ENCODE results near the gene RAPGEF4. TPM values are rescaled to one million over a fixed set of nuclear protein-coding genes. Genes with fewer than 3 reads are reported as not detected.
A peak's percentile ranks its signal among the peaks of the same experiment; 100 is the strongest.

The RAPGEF4 gene
- polyA plus RNA-seq, 3 donors, result 8.0 to 12.6 (median 9.8) TPM

- DNase-seq (ENCODE audit: extremely low read depth in 1 of 11, low read depth in 9 of 11, low spot score in 4 of 11), result no peak
Measured at GRCh38 chr2:172997031-172997430, 261.4 kb downstream of the RAPGEF4 start.

GRCh38 chr2:172998547-172999272, 263.1 kb downstream of the RAPGEF4 start:
- DNase-seq (ENCODE audit: extremely low read depth in 1 of 11, low read depth in 9 of 11, low spot score in 4 of 11), result no peak

GRCh38 chr2:172999641-173000386, 264.2 kb downstream of the RAPGEF4 start:
- DNase-seq (ENCODE audit: extremely low read depth in 1 of 11, low read depth in 9 of 11, low spot score in 4 of 11), result no peak

GRCh38 chr2:173001664-173002604, 266.3 kb downstream of the RAPGEF4 start:
- no peak for DNase-seq (ENCODE audit: extremely low read depth in 1 of 11, low read depth in 9 of 11, low spot score in 4 of 11)

- DNase-seq (ENCODE audit: extremely low read depth in 1 of 11, low read depth in 9 of 11, low spot score in 4 of 11), result no peak
Measured at GRCh38 chr2:173002751-173003541, 267.3 kb downstream of the RAPGEF4 start.

- no peak for DNase-seq (ENCODE audit: extremely low read depth in 1 of 11, low read depth in 9 of 11, low spot score in 4 of 11)
Measured at GRCh38 chr2:173008786-173009185, 273.1 kb downstream of the RAPGEF4 start.

- DNase-seq (ENCODE audit: extremely low read depth in 1 of 11, low read depth in 9 of 11, low spot score in 4 of 11), result no peak
Measured at GRCh38 chr2:173010233-173010632, 274.6 kb downstream of the RAPGEF4 start.

- DNase-seq (ENCODE audit: extremely low read depth in 1 of 11, low read depth in 9 of 11, low spot score in 4 of 11), result no peak
Measured at GRCh38 chr2:173016451-173016850, 280.8 kb downstream of the RAPGEF4 start.

- DNase-seq (ENCODE audit: extremely low read depth in 1 of 11, low read depth in 9 of 11, low spot score in 4 of 11), result no peak
Measured at GRCh38 chr2:173017646-173018420, 282.2 kb downstream of the RAPGEF4 start.

GRCh38 chr2:173019755-173020154, 284.1 kb downstream of the RAPGEF4 start:
- no peak for DNase-seq (ENCODE audit: extremely low read depth in 1 of 11, low read depth in 9 of 11, low spot score in 4 of 11)

- no peak for DNase-seq (ENCODE audit: extremely low read depth in 1 of 11, low read depth in 9 of 11, low spot score in 4 of 11)
Measured at GRCh38 chr2:173021939-173022371, 286.3 kb downstream of the RAPGEF4 start.

GRCh38 chr2:173023718-173024117, 288.1 kb downstream of the RAPGEF4 start:
- DNase-seq (ENCODE audit: extremely low read depth in 1 of 11, low read depth in 9 of 11, low spot score in 4 of 11), result no peak

GRCh38 chr2:173026479-173026878, 290.8 kb downstream of the RAPGEF4 start:
- no peak for DNase-seq (ENCODE audit: extremely low read depth in 1 of 11, low read depth in 9 of 11, low spot score in 4 of 11)

- peak; percentile 76 to 93 (median 87) for DNase-seq (ENCODE audit: extremely low read depth in 1 of 11, low read depth in 9 of 11, low spot score in 4 of 11)
Measured at GRCh38 chr2:173027181-173028128, 291.8 kb downstream of the RAPGEF4 start.

- DNase-seq (ENCODE audit: extremely low read depth in 1 of 11, low read depth in 9 of 11, low spot score in 4 of 11), result no peak
Measured at GRCh38 chr2:173028141-173028540, 292.5 kb downstream of the RAPGEF4 start.

- peak in 1 of 11 donors; percentile 20 for DNase-seq (ENCODE audit: extremely low read depth in 1 of 11, low read depth in 9 of 11, low spot score in 4 of 11)
Measured at GRCh38 chr2:173028671-173029070, 293.0 kb downstream of the RAPGEF4 start.
